Transverse colon (tissue), 4 donors: Measurements from ENCODE around the gene NR1D2.

Source experiments
- POLR2AphosphoS5 ChIP-seq, 3 donors: sonication (generic); formaldehyde crosslinking; IDR thresholded peaks; one replicate each; pipeline ENCODE4 v1.6.1; 2016; ENCODE audit warnings: antibody characterized with exemption in 3 of 3
- TF ChIP-seq, protein P1 (sequence below), 5 experiments: fragments of 200-600 bp in 3 of 5; fragments of 450-650 bp in 2 of 5; sonication (generic) in 3 of 5; IDR thresholded peaks; 1 replicate in 2 of 5; 2 replicates in 3 of 5; pipeline ENCODE4 v1.5.1; 2016 to 2017; ENCODE audit warnings: antibody characterized with exemption in 5 of 5, inconsistent platforms in 3 of 5, mild to moderate bottlenecking in 2 of 5, moderate library complexity in 1 of 5

DNA sequence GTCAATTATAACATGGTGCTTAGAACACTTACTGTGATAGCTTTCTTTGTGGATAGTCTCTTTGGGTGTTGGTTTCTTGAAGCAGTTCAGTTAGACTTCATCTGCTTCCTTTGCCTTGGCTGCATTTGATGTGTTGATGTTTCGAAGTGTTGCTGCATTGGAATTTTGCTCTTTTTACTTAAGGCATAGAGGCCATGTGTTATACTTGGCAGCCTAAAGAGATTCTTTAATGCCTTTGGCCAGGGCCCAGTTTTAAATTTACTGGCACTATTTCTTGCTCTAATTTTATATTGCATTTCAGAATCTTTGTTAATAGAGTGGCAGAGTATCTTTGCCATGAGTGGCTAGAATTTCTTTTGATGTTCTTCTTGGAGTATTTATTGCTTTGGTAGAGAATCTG lies 21.2 kb downstream of the NR1D2 start:
- TF ChIP-seq, protein P1, sequence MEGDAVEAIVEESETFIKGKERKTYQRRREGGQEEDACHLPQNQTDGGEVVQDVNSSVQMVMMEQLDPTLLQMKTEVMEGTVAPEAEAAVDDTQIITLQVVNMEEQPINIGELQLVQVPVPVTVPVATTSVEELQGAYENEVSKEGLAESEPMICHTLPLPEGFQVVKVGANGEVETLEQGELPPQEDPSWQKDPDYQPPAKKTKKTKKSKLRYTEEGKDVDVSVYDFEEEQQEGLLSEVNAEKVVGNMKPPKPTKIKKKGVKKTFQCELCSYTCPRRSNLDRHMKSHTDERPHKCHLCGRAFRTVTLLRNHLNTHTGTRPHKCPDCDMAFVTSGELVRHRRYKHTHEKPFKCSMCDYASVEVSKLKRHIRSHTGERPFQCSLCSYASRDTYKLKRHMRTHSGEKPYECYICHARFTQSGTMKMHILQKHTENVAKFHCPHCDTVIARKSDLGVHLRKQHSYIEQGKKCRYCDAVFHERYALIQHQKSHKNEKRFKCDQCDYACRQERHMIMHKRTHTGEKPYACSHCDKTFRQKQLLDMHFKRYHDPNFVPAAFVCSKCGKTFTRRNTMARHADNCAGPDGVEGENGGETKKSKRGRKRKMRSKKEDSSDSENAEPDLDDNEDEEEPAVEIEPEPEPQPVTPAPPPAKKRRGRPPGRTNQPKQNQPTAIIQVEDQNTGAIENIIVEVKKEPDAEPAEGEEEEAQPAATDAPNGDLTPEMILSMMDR (IDR thresholded peaks at IDR 0.05) = no peak
- TF ChIP-seq POLR2AphosphoS5 (IDR thresholded peaks at IDR 0.05) = no peak
